HG03565 (cell line): ENCODE measurements around the gene TCF4.

Experiments
- ATAC-seq: cut with Tn5 transposase; IDR thresholded peaks from one replicate; pipeline ENCODE4 v1.9.1; 2021; ENCODE audit warnings: mild to moderate bottlenecking, moderate library complexity; ENCODE audit not compliant: unreplicated experiment

The TCF4 gene

DNA sequence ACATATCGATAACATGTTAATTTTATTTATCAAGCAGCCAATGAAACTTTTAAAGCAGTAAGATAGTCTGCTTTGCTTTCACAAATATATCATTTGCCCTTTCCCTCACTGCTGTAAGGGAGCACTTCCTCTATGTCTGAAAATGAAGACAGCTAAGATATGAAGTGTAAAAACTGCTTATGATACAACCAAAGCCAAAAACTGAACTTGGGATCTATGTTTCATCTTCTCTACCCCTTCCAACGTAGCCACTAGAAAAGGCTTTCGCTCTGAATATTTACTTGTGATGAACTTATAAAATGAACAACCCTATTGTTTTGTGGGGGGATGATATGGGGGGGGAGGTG, 140.3 kb downstream of the TCF4 start:
- ATAC-seq = no peak

DNA sequence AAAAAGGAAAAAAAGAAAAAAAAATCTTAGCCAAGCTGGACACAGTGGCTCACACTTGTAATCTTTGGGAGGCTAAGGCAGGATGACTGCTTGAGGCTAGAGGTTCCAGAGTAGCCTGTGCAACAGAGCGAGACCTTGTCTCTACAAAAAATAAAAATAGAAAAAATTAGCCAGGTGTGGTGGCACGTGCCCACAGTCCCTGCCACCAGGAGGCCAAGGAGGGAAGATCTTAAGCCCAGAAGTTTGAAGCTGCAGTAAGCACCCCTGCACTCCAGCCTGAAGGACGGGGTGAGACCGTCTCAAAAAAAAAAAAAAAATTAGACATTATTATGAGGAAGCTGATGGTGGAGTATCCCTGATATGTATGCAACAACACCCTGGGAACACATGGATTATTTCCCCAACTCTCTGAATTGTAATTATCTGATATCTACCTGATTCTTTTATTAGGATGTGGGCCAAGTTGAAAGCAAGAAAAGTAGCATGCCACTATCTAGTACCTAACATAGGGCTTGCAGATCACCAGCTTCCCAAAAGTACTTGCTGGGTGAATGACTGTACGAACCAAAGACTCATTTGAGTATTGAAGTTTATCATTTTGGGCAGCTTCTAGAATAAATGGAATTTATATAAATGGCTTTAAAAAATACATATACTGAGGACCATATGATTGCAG, 140.9 kb downstream of the TCF4 start:
- ATAC-seq = no peak

GRCh38 chr18:55444536-55444935, 143.5 kb downstream of the TCF4 start:
- ATAC-seq = no peak

DNA sequence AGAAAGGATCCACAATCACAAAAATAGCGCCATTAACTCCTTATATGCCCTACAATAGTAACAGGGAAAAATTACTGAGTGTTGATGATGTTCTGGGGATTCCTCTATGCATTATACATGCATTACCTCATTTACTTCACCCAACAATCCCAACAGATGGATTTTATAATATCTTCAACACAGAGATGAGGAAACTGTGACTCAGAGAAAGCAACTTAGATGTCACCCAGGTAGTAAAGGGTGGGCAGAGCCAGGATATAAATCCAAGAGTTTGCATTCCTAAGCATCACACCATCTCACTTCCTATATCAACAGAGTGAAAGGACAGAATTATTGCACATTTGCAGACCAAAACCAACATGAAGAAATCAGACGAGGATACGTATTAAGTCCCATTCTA, 144.2 kb downstream of the TCF4 start:
- ATAC-seq = no peak

GRCh38 chr18:55442561-55442960, 145.4 kb downstream of the TCF4 start:
- ATAC-seq = no peak

GRCh38 chr18:55440988-55441387, 147.0 kb downstream of the TCF4 start:
- ATAC-seq = no peak

DNA sequence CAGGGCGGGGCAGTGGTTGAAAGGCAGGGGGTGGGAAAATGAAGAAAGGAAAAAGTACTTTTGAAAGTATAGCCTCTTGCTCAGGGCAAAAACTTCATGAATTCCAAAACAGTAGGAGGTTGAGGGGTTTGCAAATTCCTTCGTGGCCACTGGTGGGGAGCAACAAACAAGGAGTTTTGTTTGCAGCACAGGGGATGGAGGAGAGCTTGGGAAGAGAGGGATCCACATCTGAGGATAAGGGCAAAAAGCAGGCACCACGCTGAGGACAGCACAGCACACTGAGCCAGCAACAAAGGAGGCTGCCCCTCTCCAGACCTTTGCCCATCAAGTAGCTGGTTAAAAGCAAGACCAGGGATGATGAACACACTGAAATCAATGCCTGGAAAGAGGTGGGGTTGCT, 148.9 kb downstream of the TCF4 start:
- ATAC-seq = no peak

DNA sequence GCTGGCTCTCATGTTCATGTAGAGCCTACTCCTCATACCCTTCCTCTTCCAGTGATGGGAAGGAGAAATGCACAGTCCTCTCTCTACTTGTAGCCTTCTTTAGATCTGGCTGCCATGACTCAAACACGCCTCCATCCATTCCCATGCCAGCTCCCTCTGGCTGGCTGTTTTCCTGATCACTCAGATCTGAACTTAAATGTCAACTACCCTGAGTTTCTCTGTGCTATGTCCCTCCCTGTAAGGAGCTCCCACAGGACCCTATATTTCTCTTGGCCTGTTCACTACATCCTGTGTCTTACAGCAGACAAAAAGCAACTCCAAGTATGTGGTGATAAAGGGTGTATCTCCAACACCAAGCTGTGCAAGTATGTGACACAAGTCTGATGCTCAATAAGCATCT, 152.4 kb downstream of the TCF4 start:
- no peak for ATAC-seq

GRCh38 chr18:55433648-55434047, 154.3 kb downstream of the TCF4 start:
- ATAC-seq = no peak

DNA sequence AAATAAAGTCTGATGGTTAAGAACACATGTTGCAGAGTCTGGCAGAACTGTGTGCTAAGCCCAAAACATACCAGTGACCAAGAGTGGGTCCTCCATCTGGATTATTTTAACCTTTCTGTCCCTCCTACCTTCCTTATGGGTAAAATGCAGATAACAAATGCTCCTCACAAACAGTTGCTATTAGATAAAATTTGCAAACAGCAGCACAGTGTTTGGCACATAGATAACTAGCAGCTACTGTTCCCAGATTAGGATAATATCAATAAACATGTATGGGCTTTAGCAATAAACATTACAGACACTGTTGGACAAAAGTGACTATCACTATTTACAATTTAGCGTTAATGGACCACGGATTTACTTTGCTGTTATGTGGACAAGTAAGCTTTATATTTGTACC, 154.9 kb downstream of the TCF4 start:
- ATAC-seq = no peak

DNA sequence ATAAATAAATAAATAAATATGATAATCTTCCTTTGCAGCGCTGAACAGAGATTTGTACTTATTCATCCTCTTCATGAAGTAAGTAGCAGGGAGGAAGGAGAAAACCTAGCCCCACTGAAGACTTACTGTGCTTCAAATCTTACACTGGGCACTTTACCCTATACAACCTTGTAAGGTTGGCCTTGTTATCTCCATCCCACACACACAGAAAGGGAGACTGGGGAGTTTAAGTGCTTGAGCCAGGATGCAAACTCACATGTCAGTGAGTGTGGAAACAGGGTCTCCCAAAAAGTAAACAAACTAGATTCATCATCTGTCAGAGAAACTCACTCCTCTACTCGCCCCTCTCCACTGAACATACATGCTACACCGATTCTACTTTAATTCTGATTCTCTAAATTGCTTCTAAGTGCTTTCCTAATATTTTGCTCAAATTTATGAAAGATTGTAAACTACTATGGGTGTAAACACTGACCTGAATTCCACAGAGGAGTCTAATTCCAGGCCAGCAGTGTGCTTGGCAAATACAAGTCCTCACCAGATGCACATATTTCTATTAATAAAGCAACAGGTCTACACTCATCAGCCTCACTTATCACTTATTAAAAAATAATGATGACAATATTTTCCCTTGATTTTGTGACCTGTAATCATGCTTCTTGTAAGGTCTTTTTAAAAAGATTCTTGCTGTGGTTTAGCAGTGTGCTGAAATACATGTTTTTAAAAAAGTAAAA, 155.5 kb downstream of the TCF4 start:
- ATAC-seq = no peak

- no peak for ATAC-seq
Observed at GRCh38 chr18:55430026-55430425, 158.0 kb downstream of the TCF4 start.

DNA sequence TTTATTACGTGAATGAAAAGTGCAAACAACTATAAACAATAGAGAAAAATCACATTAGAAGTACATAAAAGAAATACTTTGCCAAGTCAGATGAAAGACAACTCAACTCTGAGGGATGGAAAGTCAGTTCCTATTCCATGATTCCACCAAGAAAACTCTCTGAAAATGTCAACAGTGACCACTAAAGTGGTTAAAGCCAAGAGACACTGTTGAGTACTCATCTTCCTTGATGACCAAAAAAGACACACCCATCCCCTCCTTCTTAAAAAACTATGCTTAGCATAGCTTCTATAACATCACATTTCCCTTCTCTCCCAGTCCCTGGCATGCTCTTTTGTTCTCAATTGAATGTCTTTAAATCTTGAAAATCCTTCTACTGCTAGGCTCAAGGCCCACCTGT, 160.0 kb downstream of the TCF4 start:
- ATAC-seq = no peak

- no peak for ATAC-seq
Observed at GRCh38 chr18:55425698-55426097, 162.3 kb downstream of the TCF4 start.

DNA sequence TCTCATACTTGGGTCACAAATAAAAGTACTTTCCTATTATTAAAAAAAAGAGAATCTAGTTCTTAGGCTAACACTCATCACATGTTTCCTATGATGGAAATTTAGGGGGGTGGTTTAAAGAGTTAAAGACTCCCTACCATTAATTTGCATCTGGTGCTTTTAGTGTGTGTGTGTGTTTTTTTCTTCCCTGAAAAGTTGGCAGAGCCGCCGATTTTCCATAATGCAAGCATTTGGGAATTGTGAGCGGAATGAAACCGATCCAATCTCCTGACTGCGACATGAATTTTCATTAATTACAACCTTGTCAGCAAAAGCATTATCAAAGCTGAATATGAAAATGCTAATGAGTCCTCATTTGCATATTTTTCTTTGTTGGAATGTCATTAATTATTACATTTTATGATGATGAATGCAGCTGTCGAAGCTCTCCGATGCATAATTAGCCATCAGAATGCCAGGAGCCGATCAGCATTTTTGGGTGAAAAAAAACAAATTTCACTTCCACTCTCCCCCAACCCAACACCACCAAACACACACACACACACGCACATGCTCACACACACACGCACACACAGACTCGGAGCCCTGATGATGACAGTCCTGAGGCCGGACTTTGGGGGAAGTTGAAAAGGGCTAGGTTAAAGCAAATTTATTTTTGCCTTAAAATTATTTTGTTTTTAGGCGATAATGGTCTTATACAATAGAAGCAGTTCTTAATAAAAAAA, 165.4 kb downstream of the TCF4 start:
- no peak for ATAC-seq

DNA sequence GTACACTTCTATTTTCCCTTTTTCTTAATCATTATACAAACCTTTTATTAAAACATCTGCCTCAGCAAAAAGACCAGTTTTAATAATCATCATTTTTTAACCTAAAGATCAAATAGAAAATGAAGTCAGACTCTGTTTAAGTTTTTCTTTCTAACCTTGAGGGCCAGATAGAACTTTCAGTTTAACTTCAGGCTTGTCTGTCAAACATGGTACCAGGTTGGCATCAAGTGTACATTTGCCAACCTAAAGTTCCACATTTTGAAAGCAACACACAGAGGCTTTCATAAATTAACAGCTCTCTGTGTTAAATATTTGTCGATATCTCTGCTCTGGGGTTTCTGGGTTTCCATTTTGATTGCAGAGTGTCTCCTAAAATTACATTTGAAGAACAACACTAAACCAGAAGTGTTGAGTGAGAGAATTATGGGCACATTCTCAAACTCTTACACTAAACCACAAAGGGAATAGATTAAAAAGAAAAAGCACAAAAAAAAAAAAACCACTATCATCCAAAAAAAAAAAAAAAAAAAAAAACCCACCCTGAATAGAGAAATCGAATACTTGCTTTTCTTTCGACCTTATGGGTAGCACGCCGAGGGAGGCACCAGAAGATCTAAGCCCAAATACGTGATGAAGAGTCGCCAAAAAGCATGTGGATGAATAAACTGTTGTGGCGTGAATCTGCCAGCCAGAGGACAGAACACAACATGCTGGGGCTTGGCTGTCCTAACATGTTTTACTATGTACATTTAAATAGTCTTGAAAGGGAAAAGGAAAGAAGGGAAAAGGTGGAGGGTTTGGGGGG, 166.2 kb downstream of the TCF4 start:
- ATAC-seq = no peak

DNA sequence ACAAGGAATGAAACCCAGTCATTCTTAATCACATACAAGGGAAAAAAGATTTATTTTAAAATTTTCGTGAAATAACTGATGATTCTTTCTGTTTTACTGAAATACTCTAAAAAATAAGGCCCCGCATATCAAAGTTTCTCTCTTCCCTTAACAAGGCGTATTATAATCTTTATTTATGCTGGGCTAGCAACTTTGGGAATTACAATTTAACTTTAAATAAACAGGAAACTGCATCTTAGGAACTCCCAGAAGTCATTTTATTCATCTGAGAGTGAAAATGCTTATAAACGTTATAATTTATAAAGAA, 166.7 kb downstream of the TCF4 start:
- ATAC-seq = no peak

GRCh38 chr18:55420665-55421307, 167.2 kb downstream of the TCF4 start:
- no peak for ATAC-seq

DNA sequence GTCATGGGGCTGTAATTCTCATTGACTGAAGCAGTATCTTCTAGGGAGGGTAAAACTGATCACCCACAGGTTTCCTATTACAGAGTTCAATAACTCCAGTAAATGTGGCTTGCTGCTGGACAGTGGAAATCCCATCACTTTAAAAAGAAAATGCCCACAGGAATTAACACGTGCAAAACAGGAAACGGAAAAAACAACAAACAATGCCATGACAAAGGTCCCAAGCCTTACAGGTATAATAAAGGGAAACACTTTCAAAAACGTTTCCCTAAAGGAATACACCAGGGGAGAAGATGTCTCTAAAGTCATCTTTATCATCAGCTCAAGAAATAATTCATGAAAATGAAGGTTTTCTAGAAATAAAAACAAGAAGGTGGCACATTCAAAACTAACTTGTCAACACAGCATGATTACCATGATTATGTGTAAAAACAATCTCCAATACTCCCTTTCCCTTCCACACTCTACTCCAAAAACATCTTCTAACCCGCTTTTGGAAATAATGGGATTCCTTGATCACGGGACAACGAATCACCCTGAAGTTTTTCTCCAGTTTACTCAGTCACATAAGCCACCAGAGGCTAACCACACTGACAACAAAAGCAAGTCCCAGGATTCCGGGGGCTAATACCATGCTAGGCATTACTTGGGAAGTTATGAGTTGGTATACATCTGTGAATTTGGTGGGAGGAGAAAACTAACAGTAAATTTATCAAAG, 167.9 kb downstream of the TCF4 start:
- no peak for ATAC-seq

GRCh38 chr18:55419132-55419946, 168.7 kb downstream of the TCF4 start:
- ATAC-seq = no peak
